MM.1S (cell line): Measurements from ENCODE around the gene PRR5.

Source experiments
- DNase-seq: peaks from one replicate; pipeline ENCODE4 v3.0.0-alpha.2; 2015
- H2AFZ ChIP-seq: fragments of 300-600 bp; sonication (generic); 2 replicates; pipeline ENCODE4 v1.6.0; 2016; ENCODE audit warnings: antibody characterized with exemption, low read length
- H3F3A ChIP-seq: fragments of 300-600 bp; sonication (generic); 2 replicates; pipeline ENCODE4 v1.6.1; 2016; ENCODE audit warnings: mild to moderate bottlenecking, antibody characterized with exemption, low read length, moderate library complexity, mixed read lengths; ENCODE audit not compliant: insufficient read depth
- H3K27ac ChIP-seq: fragments of 300-600 bp; sonication (generic); 2 replicates; pipeline ENCODE4 v1.5.1; 2016; ENCODE audit warnings: mild to moderate bottlenecking, low read length
- H3K27me3 ChIP-seq: fragments of 300-600 bp; sonication (generic); replicated peaks from 2 replicates; pipeline ENCODE4 v1.6.0; 2016; ENCODE audit warnings: low read length; ENCODE audit not compliant: insufficient read depth
- H3K36me3 ChIP-seq: fragments of 300-600 bp; sonication (generic); replicated peaks from 2 replicates; pipeline ENCODE4 v1.6.1; 2016; ENCODE audit warnings: mild to moderate bottlenecking, low read length, mixed read lengths; ENCODE audit not compliant: insufficient read depth
- H3K4me1 ChIP-seq: fragments of 300-600 bp; sonication (generic); 2 replicates; pipeline ENCODE4 v1.6.1; 2016; ENCODE audit warnings: low read length, mixed read lengths
- H3K4me2 ChIP-seq: fragments of 300-600 bp; sonication (generic); 2 replicates; pipeline ENCODE4 v1.6.0; 2016; ENCODE audit warnings: low read depth, low read length
- H3K4me3 ChIP-seq: fragments of 300-600 bp; sonication (generic); 2 replicates; pipeline ENCODE4 v1.5.1; 2016; ENCODE audit warnings: low read length, mixed read lengths
- H3K79me2 ChIP-seq: fragments of 300-600 bp; sonication (generic); 2 replicates; pipeline ENCODE4 v1.6.1; 2016; ENCODE audit warnings: mixed run types, low read length, mixed read lengths
- H3K9ac ChIP-seq: fragments of 300-600 bp; sonication (generic); 2 replicates; pipeline ENCODE4 v1.6.1; 2016; ENCODE audit warnings: low read length, mixed read lengths
- H3K9me2 ChIP-seq: fragments of 300-600 bp; sonication (generic); replicated peaks from 2 replicates; pipeline ENCODE4 v1.6.1; 2016; ENCODE audit warnings: mild to moderate bottlenecking, low read length, mixed read lengths; ENCODE audit not compliant: insufficient read depth
- H3K9me3 ChIP-seq: fragments of 300-600 bp; sonication (generic); replicated peaks from 2 replicates; pipeline ENCODE4 v1.6.1; 2016; ENCODE audit warnings: mild to moderate bottlenecking, low read length, mixed read lengths; ENCODE audit not compliant: insufficient read depth
- H4K20me1 ChIP-seq: fragments of 300-600 bp; sonication (generic); 2 replicates; pipeline ENCODE4 v1.6.1; 2016; ENCODE audit warnings: mild to moderate bottlenecking, low read length, moderate library complexity, mixed read lengths; ENCODE audit not compliant: insufficient read depth
- EZH2 ChIP-seq: fragments of 300-600 bp; sonication (generic); optimal IDR thresholded peaks from 2 replicates; pipeline ENCODE3; 2017; ENCODE audit warnings: low read depth, mild to moderate bottlenecking, antibody characterized with exemption, low read length, mixed read lengths
- EZH2phosphoT487 ChIP-seq: fragments of 300-600 bp; sonication (generic); IDR thresholded peaks from 2 replicates; pipeline ENCODE4 v1.6.1; 2018; ENCODE audit warnings: antibody characterized with exemption, low read length
- TF ChIP-seq, protein P1 (sequence below): fragments of 300-600 bp; sonication (generic); IDR thresholded peaks from 2 replicates; pipeline ENCODE4 v1.5.1; 2016; ENCODE audit warnings: antibody characterized with exemption, low read length, mixed read lengths

The PRR5 gene

GRCh38 chr22:44682556-44683168 lies 19.3 kb upstream of the PRR5 start:
- no peaks in the 10 kb centered on the region for H3K36me3 ChIP-seq
- no peaks in the 10 kb centered on the region for H3F3A ChIP-seq
- no peak for TF ChIP-seq EZH2phosphoT487
- TF ChIP-seq, protein P1, sequence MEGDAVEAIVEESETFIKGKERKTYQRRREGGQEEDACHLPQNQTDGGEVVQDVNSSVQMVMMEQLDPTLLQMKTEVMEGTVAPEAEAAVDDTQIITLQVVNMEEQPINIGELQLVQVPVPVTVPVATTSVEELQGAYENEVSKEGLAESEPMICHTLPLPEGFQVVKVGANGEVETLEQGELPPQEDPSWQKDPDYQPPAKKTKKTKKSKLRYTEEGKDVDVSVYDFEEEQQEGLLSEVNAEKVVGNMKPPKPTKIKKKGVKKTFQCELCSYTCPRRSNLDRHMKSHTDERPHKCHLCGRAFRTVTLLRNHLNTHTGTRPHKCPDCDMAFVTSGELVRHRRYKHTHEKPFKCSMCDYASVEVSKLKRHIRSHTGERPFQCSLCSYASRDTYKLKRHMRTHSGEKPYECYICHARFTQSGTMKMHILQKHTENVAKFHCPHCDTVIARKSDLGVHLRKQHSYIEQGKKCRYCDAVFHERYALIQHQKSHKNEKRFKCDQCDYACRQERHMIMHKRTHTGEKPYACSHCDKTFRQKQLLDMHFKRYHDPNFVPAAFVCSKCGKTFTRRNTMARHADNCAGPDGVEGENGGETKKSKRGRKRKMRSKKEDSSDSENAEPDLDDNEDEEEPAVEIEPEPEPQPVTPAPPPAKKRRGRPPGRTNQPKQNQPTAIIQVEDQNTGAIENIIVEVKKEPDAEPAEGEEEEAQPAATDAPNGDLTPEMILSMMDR, result no peak
- no peak for TF ChIP-seq EZH2
- no peaks in the 10 kb centered on the region for H3K9me3 ChIP-seq
- no peaks in the 10 kb centered on the region for H3K9me2 ChIP-seq
- H3K27me3 ChIP-seq, result peaks cover 82% of the 10 kb centered on the region
- H2AFZ ChIP-seq, result no peak overlapping the region
- H3K4me3 ChIP-seq, result no peak overlapping the region
- H4K20me1 ChIP-seq, result no peaks in the 10 kb centered on the region
- H3K79me2 ChIP-seq, result no peaks in the 10 kb centered on the region
- H3K4me1 ChIP-seq, result 0 out of 2 replicates have a peak, but pooled peaks cover 9% of the 10 kb centered on the region
- H3K27ac ChIP-seq, result no peak overlapping the region
- H3K4me2 ChIP-seq, result no peak overlapping the region
- no peak overlapping the region for H3K9ac ChIP-seq
- DNase-seq, result no peak

- Histone ChIP-seq H3K27ac (no peak overlapping the region), H4K20me1 (no peaks in the 10 kb centered on the region), H3K4me1 (0 out of 2 replicates have a peak, but pooled peaks cover 9% of the 10 kb centered on the region), H3K4me2 (no peak overlapping the region), H3K79me2 (no peaks in the 10 kb centered on the region), H2AFZ (no peak overlapping the region), H3K9ac (no peak overlapping the region), H3K27me3 (peaks cover 79% of the 10 kb centered on the region), H3F3A (no peaks in the 10 kb centered on the region), H3K4me3 (no peak overlapping the region), H3K9me3 (no peaks in the 10 kb centered on the region), H3K36me3 (no peaks in the 10 kb centered on the region), H3K9me2 (no peaks in the 10 kb centered on the region)
- TF ChIP-seq, protein P1, result no peak
- no peak for TF ChIP-seq EZH2phosphoT487
- no peak for TF ChIP-seq EZH2
- DNase-seq, result no peak
Measured at GRCh38 chr22:44683237-44683636, 18.8 kb upstream of the PRR5 start.

DNA sequence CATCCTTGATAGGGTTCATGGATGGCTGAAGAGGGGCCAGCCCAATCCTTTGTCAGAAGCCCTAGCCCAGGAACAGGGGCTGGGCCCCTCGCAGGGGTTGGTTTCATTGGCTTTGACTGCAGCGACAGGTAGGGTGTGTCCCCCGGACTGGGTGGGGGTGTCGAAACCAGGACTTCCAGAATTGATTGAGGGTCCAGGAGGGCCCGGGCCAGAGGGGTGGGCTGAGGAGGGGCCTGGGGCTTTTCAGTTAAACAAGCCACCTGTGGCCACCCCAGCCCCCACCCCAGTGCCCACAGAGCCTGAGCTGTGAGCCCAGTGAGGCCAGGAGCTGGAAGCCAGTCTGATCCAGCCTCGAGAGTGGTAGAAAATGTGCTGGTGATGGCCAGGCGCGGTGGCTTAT lies 18.1 kb upstream of the PRR5 start:
- Histone ChIP-seq H3K4me3 (no peak overlapping the region), H3K4me1 (0 out of 2 replicates have a peak, but pooled peaks cover 9% of the 10 kb centered on the region), H3K27me3 (peaks cover 79% of the 10 kb centered on the region), H3K9me3 (no peaks in the 10 kb centered on the region), H3K9ac (no peak overlapping the region), H3K79me2 (no peaks in the 10 kb centered on the region), H3K4me2 (no peak overlapping the region), H3F3A (no peaks in the 10 kb centered on the region), H2AFZ (no peak overlapping the region), H3K36me3 (no peaks in the 10 kb centered on the region), H4K20me1 (no peaks in the 10 kb centered on the region), H3K9me2 (no peaks in the 10 kb centered on the region), H3K27ac (no peak overlapping the region)
- DNase-seq, result no peak
- TF ChIP-seq, protein P1, result no peak
- no peak for TF ChIP-seq EZH2
- TF ChIP-seq EZH2phosphoT487, result no peak
